OCI-LY7 (cell line): ENCODE data around the gene LAMP2.

Source experiments
- CTCF ChIP-seq: fragments of 200-600 bp; sonication (generic); conservative IDR thresholded peaks from 2 replicates; pipeline ENCODE4 v1.5.1; 2014; ENCODE audit warnings: mild to moderate bottlenecking, antibody characterized with exemption, low read length, moderate library complexity, mixed read lengths
- EZH2phosphoT487 ChIP-seq: fragments of 200-600 bp; sonication (generic); IDR thresholded peaks from 2 replicates; pipeline ENCODE4 v1.6.1; 2018; ENCODE audit warnings: low read depth, borderline replicate concordance, mild to moderate bottlenecking, mixed run types, antibody characterized with exemption, low read length, moderate library complexity, mixed read lengths

- no peak for TF ChIP-seq CTCF
- no peak for TF ChIP-seq EZH2phosphoT487
Measured at GRCh38 chrX:120485315-120485637, 16.2 kb upstream of the LAMP2 start.
